ENCODE data around the gene ILRUN. TPM values are rescaled to one million over a fixed set of nuclear protein-coding genes. Genes with fewer than 3 reads are reported as not detected.

The ILRUN gene
- total and polyA plus RNA-seq, 2 of the 8 experiments (the other 6 are each of a cell fraction or from before 2014, with no cell fraction given) = 39.2 to 81.2 TPM

DNA sequence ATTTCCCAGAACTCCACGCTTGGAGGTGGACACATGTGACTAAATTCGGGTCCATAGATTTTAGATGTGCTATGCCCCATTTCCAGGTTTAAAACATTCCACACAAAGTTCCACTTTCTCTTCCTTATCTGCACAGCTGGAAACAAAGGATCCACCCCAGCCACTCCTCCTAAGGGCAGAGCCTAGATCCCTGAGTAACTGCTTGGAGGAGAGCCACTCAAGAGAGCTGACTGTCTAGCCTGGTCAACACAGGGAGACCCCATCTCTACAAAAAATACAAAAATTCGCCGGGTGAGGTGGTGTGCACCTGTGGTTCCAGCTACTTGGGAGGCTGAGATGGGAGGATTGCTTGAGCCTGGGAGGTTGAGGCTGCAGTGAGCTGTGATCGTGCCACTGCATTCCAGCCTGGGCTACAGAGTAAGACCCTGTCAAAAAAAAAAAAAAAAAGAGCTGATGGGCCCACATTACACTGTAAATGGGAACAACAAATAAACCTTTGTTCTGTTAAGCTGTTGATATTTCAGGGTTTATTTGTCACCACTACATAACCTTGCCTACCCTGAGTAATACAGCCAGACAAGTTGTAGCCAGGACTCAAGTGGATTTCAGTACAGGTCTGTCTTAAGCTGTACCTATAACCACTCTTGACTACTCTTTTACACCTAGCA, 35.0 kb upstream of the ILRUN start:
- ChIA-PET CTCF (ENCODE audit: partially characterized antibody) (no interaction called here), POLR2A (ENCODE audit: partially characterized antibody) (interaction anchor here (0.6 to 1.0 kb wide), 3 partner anchors 9 to 49 kb away, joined by 3 read pairs; no protein-coding TSS in a partner anchor)
- TF ChIP-seq CEBPB (IDR thresholded peaks at IDR 0.05; ENCODE audit: low read depth, low read length) (no peak), CREB1 (IDR thresholded peaks at IDR 0.05) (no peak)
- TF ChIP-seq, protein P1, sequence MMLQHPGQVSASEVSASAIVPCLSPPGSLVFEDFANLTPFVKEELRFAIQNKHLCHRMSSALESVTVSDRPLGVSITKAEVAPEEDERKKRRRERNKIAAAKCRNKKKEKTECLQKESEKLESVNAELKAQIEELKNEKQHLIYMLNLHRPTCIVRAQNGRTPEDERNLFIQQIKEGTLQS (IDR thresholded peaks at IDR 0.05; ENCODE audit: insufficient read depth, low read depth, low read length) = no peak
- H2BK20ac ChIP-seq (ENCODE audit: low read length) = no peak overlapping the region
- H3K4me2 ChIP-seq (ENCODE audit: insufficient read depth in 1 of 2, low read depth in 2 of 2, low read length in 2 of 2) = no peak overlapping the region
- no peak overlapping the region for H3K9ac ChIP-seq (replicated peaks in 1 of 4; ENCODE audit: extremely low read depth in 1 of 4, low read depth in 3 of 4, low read length in 3 of 4)
- H3K79me2 ChIP-seq (ENCODE audit: control insufficient read depth in 1 of 2, insufficient read depth in 2 of 2, low read length in 2 of 2) = no peaks in the 10 kb centered on the region
- H2BK12ac ChIP-seq (ENCODE audit: low read depth, low read length) = no peak overlapping the region
- no peaks in the 10 kb centered on the region for H3K27me3 ChIP-seq (replicated peaks in 1 of 4; ENCODE audit: control insufficient read depth in 3 of 4, extremely low read depth in 1 of 4, insufficient read depth in 3 of 4, low read length in 3 of 4)
- WGBS, 2 experiments (ENCODE audit: extremely low coverage in 1 of 2, insufficient coverage in 1 of 2, insufficient read length in 1 of 2, insufficient replicate concordance in 2 of 2, low coverage in 1 of 2, low lambda C conversion rate in 2 of 2, missing lambda C conversion rate in 1 of 2) = 98% methylated on average over 5 of the region's 5 CpGs; no CpG with 5 or more reads in 1 of the 2 experiments
- H2AFZ ChIP-seq (ENCODE audit: low read length) = peak overlapping the region; percentile 39; the same call in 1 of the 2 replicates
- H2BK15ac ChIP-seq (ENCODE audit: low read length) = no peak overlapping the region
- H2AK5ac ChIP-seq (ENCODE audit: low read depth, low read length) = no peak overlapping the region
- no peak overlapping the region for H4K8ac ChIP-seq (ENCODE audit: extremely low read depth, insufficient read depth, low read length)
- 0 out of 4 replicates have a peak, but pooled peaks cover 0 to 2% of the 10 kb centered on the region in 2 experiments for H3K9me3 ChIP-seq (ENCODE audit: insufficient read depth in 2 of 2, low read depth in 1 of 2, low read length in 1 of 2)
- H2BK5ac ChIP-seq (ENCODE audit: low read depth, low read length) = no peak overlapping the region
- H4K91ac ChIP-seq (replicated peaks; ENCODE audit: insufficient read length, low read length) = no peak overlapping the region
- H4K20me1 ChIP-seq (replicated peaks in 1 of 2; ENCODE audit: control insufficient read depth in 1 of 2, insufficient read depth in 2 of 2, low read length in 2 of 2) = no peaks in the 10 kb centered on the region
- H3K4ac ChIP-seq (replicated peaks; ENCODE audit: insufficient read length, low read depth, low read length) = no peak overlapping the region
- H3K23ac ChIP-seq (ENCODE audit: insufficient read length) = no peak overlapping the region
- no peaks in the 10 kb centered on the region for H3K4me1 ChIP-seq (replicated peaks in 1 of 4; ENCODE audit: control insufficient read depth in 3 of 4, insufficient read depth in 4 of 4, low read length in 3 of 4)
- no peak overlapping the region for H3K27ac ChIP-seq (ENCODE audit: low read depth, low read length)
- H3K79me1 ChIP-seq (ENCODE audit: low read depth, low read length) = no peaks in the 10 kb centered on the region
- H3K4me3 ChIP-seq (ENCODE audit: extremely low read depth in 1 of 4, insufficient read depth in 2 of 4, low read depth in 3 of 4, low read length in 4 of 4) = no peak overlapping the region
- H3K23me2 ChIP-seq (ENCODE audit: low read depth, low read length) = no peaks in the 10 kb centered on the region
- H4K5ac ChIP-seq (ENCODE audit: insufficient read length, low read depth, low read length) = no peak overlapping the region
- no peak overlapping the region for H3K14ac ChIP-seq (ENCODE audit: insufficient read length)
- DNase-seq (ENCODE audit: low read depth in 1 of 2, low spot score in 2 of 2) (no peak), FAIRE-seq (no peak)
- H3K18ac ChIP-seq (ENCODE audit: extremely low read depth, low read length) = no peak overlapping the region
- no peaks in the 10 kb centered on the region for H3K36me3 ChIP-seq (ENCODE audit: control insufficient read depth in 2 of 4, insufficient read depth in 4 of 4, low read length in 3 of 4)
- no peak overlapping the region for H2BK120ac ChIP-seq (replicated peaks; ENCODE audit: low read depth, low read length)
- H3K56ac ChIP-seq (replicated peaks; ENCODE audit: insufficient read length, low read depth, low read length) = no peak overlapping the region
